GM23338 (cell line): ENCODE measurements around the gene PCMT1. TPM values are rescaled to one million over a fixed set of nuclear protein-coding genes. Genes with fewer than 3 reads are reported as not detected.
"Not testable (repeated sequence)": the region's sequence is repeated elsewhere in the genome, so short reads cannot be mapped to it uniquely, and the experiment has no call there.

Source experiments
- ATAC-seq: fragments of 200-7000 bp; cut with Tn5 transposase; 3 replicates; pipeline ENCODE4 v1.9.1; 2020
- DNase-seq: peaks from one replicate; pipeline ENCODE4 v3.0.0-alpha.2; 2015; ENCODE audit warnings: low spot score
- H2AFZ ChIP-seq: fragments of 200-600 bp; sonication (generic); 2 replicates; pipeline ENCODE4 v1.8.0; 2016; ENCODE audit warnings: antibody characterized with exemption, mild to moderate bottlenecking, moderate library complexity
- H3F3A ChIP-seq: fragments of 200-600 bp; sonication (generic); replicated peaks from 2 replicates; pipeline ENCODE4 v1.8.0; 2017; ENCODE audit warnings: antibody characterized with exemption, mixed run types, low read depth
- H3K27ac ChIP-seq: fragments of 200-600 bp; sonication (generic); 2 replicates; pipeline ENCODE4 v1.6.1; 2016; ENCODE audit warnings: low read depth
- H3K27me3 ChIP-seq: fragments of 200-600 bp; sonication (generic); 2 replicates; pipeline ENCODE4 v1.8.0; 2016; ENCODE audit warnings: mild to moderate bottlenecking, mixed run types, moderate library complexity; ENCODE audit not compliant: insufficient read depth
- H3K36me3 ChIP-seq: fragments of 200-600 bp; sonication (generic); 2 replicates; pipeline ENCODE4 v1.8.0; 2016; ENCODE audit warnings: mild to moderate bottlenecking; ENCODE audit not compliant: insufficient read depth
- H3K4me1 ChIP-seq: fragments of 200-600 bp; sonication (generic); 2 replicates; pipeline ENCODE4 v1.8.0; 2016; ENCODE audit warnings: mild to moderate bottlenecking, moderate library complexity; ENCODE audit not compliant: insufficient read depth
- H3K4me2 ChIP-seq: fragments of 200-600 bp; sonication (generic); 2 replicates; pipeline ENCODE4 v1.7.1; 2017; ENCODE audit warnings: mixed run types
- H3K4me3 ChIP-seq: fragments of 200-600 bp; sonication (generic); 2 replicates; pipeline ENCODE4 v1.6.1; 2016; ENCODE audit warnings: mixed run types
- H3K79me2 ChIP-seq: fragments of 200-600 bp; sonication (generic); replicated peaks from 2 replicates; pipeline ENCODE4 v1.8.0; 2017; ENCODE audit warnings: mild to moderate bottlenecking; ENCODE audit not compliant: insufficient read depth
- H3K9me2 ChIP-seq: fragments of 200-600 bp; sonication (generic); 2 replicates; pipeline ENCODE4 v1.8.0; 2017; ENCODE audit not compliant: insufficient read depth
- H4K20me1 ChIP-seq: fragments of 200-600 bp; sonication (generic); replicated peaks from 2 replicates; pipeline ENCODE4 v1.8.0; 2017; ENCODE audit warnings: mild to moderate bottlenecking; ENCODE audit not compliant: insufficient read depth
- H3K27ac Mint-ChIP-seq: 2 replicates; pipeline ENCODE4 v1.8.0; 2020; ENCODE audit warnings: inconsistent platforms, mild to moderate bottlenecking, moderate library complexity, mixed read lengths
- H3K27me3 Mint-ChIP-seq: 3 replicates; pipeline ENCODE4 v1.8.0; 2022; ENCODE audit warnings: low read depth, mild to moderate bottlenecking, moderate library complexity, mixed read lengths, inconsistent platforms; ENCODE audit not compliant: insufficient read depth, poor library complexity
- H3K36me3 Mint-ChIP-seq: 3 replicates; pipeline ENCODE4 v1.8.0; 2021; ENCODE audit warnings: low read depth, mild to moderate bottlenecking, inconsistent platforms, moderate library complexity, mixed read lengths
- H3K4me1 Mint-ChIP-seq: 3 replicates; pipeline ENCODE4 v1.8.0; 2020; ENCODE audit warnings: mild to moderate bottlenecking, inconsistent platforms, mixed read lengths
- H3K4me3 Mint-ChIP-seq: 3 replicates; pipeline ENCODE4 v1.8.0; 2021; ENCODE audit warnings: moderate library complexity, mild to moderate bottlenecking, inconsistent platforms, mixed read lengths
- H3K9me3 Mint-ChIP-seq: 3 replicates; pipeline ENCODE4 v1.8.0; 2020; ENCODE audit warnings: moderate library complexity, mild to moderate bottlenecking, inconsistent platforms, mixed read lengths
- EZH2 ChIP-seq: fragments of 200-600 bp; sonication (generic); IDR thresholded peaks from one replicate; pipeline ENCODE4 v1.8.0; 2017; ENCODE audit warnings: antibody characterized with exemption, mild to moderate bottlenecking, low read depth; ENCODE audit not compliant: unreplicated experiment
- EZH2phosphoT487 ChIP-seq: fragments of 200-600 bp; sonication (generic); IDR thresholded peaks from one replicate; pipeline ENCODE4 v1.8.1; 2018; ENCODE audit warnings: antibody characterized with exemption; ENCODE audit not compliant: unreplicated experiment
- JUNB ChIP-seq: IDR thresholded peaks from one replicate; pipeline ENCODE4 v1.6.1; 2016; ENCODE audit warnings: antibody characterized with exemption; ENCODE audit not compliant: unreplicated experiment
- STAT1 ChIP-seq: IDR thresholded peaks from one replicate; pipeline ENCODE4 v1.6.1; 2016; ENCODE audit warnings: antibody characterized with exemption; ENCODE audit not compliant: unreplicated experiment
- ZNF114 ChIP-seq: fragments of 250-450 bp; sonication (Bioruptor Pico); IDR thresholded peaks from 2 replicates; pipeline ENCODE4 v1.5.0; 2020; ENCODE audit warnings: mild to moderate bottlenecking, moderate library complexity
- ZNF331 ChIP-seq: fragments of 250-450 bp; sonication (Bioruptor Pico); IDR thresholded peaks from 2 replicates; pipeline ENCODE4 v1.5.0; 2020; ENCODE audit warnings: low read depth, mild to moderate bottlenecking, moderate library complexity
- polyA plus RNA-seq: library from polyadenylated mRNA; unstranded; fragments of >200 nt; fragmentation: Nextera tagmentation; extraction: Ambion mirVana; gene quantifications from 2 replicates; pipeline ENCODE4 v1.2.1, GENCODE V29; 2016
- total RNA-seq: library from RNA; depleted of rRNA; stranded (reverse); fragments of >200 nt; shearing (Covaris generic); gene quantifications from 2 replicates; pipeline ENCODE4 v1.2.3, GENCODE V29; 2014
- TF ChIP-seq, protein P1 (sequence below): IDR thresholded peaks from one replicate; pipeline ENCODE4 v1.6.1; 2018; ENCODE audit warnings: antibody characterized with exemption; ENCODE audit not compliant: unreplicated experiment
- TF ChIP-seq, protein P2 (sequence below): IDR thresholded peaks from 2 replicates; pipeline ENCODE4 v1.6.1; 2016; ENCODE audit warnings: antibody characterized with exemption
- TF ChIP-seq, protein P3 (sequence below): fragments of 250-450 bp; sonication (Bioruptor Pico); IDR thresholded peaks from 2 replicates; pipeline ENCODE4 v1.5.0; 2020; ENCODE audit warnings: mild to moderate bottlenecking, moderate library complexity

Gene PCMT1
- total and polyA plus RNA-seq, 2 experiments from 2014 or later: 87.6 to 168 TPM

DNA sequence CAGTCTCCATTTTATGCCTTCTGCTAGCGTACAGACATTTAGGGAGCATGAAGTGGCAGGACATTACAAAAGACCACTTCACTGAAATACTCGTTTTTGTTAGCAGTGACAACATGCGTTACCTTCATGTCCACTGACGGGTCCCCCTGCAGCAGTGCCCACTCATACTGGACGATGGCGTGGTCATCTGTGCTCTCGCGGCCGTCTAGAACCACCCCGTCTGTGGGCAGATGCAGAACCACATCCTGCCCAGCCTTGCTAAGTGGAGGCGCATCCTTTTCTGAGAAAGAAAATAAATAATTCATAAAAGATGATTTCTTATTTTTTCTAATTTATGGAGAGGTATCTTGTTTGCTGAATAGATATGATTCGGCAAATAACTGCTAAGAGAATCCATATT is 103.3 kb downstream of the PCMT1 start (continued):
- no peak for TF ChIP-seq EZH2phosphoT487
- TF ChIP-seq ZNF331 (CRISPR knock-in tag): no peak
- no peak for TF ChIP-seq EZH2
- TF ChIP-seq, protein P1, sequence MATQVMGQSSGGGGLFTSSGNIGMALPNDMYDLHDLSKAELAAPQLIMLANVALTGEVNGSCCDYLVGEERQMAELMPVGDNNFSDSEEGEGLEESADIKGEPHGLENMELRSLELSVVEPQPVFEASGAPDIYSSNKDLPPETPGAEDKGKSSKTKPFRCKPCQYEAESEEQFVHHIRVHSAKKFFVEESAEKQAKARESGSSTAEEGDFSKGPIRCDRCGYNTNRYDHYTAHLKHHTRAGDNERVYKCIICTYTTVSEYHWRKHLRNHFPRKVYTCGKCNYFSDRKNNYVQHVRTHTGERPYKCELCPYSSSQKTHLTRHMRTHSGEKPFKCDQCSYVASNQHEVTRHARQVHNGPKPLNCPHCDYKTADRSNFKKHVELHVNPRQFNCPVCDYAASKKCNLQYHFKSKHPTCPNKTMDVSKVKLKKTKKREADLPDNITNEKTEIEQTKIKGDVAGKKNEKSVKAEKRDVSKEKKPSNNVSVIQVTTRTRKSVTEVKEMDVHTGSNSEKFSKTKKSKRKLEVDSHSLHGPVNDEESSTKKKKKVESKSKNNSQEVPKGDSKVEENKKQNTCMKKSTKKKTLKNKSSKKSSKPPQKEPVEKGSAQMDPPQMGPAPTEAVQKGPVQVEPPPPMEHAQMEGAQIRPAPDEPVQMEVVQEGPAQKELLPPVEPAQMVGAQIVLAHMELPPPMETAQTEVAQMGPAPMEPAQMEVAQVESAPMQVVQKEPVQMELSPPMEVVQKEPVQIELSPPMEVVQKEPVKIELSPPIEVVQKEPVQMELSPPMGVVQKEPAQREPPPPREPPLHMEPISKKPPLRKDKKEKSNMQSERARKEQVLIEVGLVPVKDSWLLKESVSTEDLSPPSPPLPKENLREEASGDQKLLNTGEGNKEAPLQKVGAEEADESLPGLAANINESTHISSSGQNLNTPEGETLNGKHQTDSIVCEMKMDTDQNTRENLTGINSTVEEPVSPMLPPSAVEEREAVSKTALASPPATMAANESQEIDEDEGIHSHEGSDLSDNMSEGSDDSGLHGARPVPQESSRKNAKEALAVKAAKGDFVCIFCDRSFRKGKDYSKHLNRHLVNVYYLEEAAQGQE: no peak
- TF ChIP-seq, protein P2, sequence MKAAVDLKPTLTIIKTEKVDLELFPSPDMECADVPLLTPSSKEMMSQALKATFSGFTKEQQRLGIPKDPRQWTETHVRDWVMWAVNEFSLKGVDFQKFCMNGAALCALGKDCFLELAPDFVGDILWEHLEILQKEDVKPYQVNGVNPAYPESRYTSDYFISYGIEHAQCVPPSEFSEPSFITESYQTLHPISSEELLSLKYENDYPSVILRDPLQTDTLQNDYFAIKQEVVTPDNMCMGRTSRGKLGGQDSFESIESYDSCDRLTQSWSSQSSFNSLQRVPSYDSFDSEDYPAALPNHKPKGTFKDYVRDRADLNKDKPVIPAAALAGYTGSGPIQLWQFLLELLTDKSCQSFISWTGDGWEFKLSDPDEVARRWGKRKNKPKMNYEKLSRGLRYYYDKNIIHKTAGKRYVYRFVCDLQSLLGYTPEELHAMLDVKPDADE: no peak

DNA sequence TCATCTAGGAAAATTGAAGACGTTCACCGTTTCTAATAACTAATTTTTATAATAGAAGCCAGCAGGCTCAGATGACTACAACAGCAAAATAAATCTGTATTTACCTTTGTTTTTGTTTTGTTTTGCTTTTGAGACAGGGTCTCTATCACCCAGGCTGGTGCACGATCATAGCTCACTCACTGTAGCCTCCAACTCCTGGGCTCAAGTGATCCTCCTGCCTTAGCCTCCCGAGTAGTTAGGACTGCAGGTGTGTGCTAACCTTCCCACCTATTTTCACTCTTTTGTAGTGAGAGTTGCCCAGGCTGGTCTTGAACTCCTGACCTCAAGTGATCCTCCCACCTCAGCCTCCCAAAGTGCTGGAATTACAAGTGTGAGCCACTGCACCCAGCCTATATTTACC is 104.5 kb downstream of the PCMT1 start:
- H3K27ac ChIP-seq, H3K36me3 Mint-ChIP-seq, H3K79me2 ChIP-seq, H3K27me3 ChIP-seq, H3K4me3 Mint-ChIP-seq, DNase-seq, H3F3A ChIP-seq, ATAC-seq, H3K27ac Mint-ChIP-seq, H3K27me3 Mint-ChIP-seq, H3K36me3 ChIP-seq, H3K4me3 ChIP-seq, H2AFZ ChIP-seq, H4K20me1 ChIP-seq, H3K4me2 ChIP-seq, H3K9me3 Mint-ChIP-seq, H3K9me2 ChIP-seq: not testable (repeated sequence)
- peaks cover 20% of the 10 kb centered on the region for H3K4me1 ChIP-seq
- peaks cover 31% of the 10 kb centered on the region for H3K4me1 Mint-ChIP-seq

DNA sequence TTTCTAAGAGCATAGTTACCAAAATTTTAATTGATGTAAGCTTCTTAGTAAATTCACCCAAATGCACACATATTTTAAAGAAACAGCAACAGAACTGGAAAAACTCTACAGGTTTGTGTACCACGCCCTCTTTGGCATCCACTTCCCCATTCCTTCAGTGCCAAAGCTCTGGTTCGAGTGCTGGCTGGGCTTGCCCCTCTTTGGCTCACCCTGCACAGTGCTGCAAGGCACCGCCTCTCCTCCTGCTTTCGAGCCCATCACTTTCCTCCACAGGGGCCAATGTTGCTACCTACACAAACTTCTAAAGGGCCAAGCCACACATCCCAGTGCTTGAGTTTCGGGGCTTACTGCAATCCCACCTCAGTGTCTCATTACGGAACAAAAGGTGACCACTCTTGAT is 105.0 kb downstream of the PCMT1 start:
- Histone ChIP-seq H2AFZ (no peak overlapping the region), H3K4me1 (peaks cover 21% of the 10 kb centered on the region)
- no peaks in the 10 kb centered on the region for H3K9me3 Mint-ChIP-seq
- no peak for TF ChIP-seq EZH2phosphoT487
- TF ChIP-seq, protein P3, sequence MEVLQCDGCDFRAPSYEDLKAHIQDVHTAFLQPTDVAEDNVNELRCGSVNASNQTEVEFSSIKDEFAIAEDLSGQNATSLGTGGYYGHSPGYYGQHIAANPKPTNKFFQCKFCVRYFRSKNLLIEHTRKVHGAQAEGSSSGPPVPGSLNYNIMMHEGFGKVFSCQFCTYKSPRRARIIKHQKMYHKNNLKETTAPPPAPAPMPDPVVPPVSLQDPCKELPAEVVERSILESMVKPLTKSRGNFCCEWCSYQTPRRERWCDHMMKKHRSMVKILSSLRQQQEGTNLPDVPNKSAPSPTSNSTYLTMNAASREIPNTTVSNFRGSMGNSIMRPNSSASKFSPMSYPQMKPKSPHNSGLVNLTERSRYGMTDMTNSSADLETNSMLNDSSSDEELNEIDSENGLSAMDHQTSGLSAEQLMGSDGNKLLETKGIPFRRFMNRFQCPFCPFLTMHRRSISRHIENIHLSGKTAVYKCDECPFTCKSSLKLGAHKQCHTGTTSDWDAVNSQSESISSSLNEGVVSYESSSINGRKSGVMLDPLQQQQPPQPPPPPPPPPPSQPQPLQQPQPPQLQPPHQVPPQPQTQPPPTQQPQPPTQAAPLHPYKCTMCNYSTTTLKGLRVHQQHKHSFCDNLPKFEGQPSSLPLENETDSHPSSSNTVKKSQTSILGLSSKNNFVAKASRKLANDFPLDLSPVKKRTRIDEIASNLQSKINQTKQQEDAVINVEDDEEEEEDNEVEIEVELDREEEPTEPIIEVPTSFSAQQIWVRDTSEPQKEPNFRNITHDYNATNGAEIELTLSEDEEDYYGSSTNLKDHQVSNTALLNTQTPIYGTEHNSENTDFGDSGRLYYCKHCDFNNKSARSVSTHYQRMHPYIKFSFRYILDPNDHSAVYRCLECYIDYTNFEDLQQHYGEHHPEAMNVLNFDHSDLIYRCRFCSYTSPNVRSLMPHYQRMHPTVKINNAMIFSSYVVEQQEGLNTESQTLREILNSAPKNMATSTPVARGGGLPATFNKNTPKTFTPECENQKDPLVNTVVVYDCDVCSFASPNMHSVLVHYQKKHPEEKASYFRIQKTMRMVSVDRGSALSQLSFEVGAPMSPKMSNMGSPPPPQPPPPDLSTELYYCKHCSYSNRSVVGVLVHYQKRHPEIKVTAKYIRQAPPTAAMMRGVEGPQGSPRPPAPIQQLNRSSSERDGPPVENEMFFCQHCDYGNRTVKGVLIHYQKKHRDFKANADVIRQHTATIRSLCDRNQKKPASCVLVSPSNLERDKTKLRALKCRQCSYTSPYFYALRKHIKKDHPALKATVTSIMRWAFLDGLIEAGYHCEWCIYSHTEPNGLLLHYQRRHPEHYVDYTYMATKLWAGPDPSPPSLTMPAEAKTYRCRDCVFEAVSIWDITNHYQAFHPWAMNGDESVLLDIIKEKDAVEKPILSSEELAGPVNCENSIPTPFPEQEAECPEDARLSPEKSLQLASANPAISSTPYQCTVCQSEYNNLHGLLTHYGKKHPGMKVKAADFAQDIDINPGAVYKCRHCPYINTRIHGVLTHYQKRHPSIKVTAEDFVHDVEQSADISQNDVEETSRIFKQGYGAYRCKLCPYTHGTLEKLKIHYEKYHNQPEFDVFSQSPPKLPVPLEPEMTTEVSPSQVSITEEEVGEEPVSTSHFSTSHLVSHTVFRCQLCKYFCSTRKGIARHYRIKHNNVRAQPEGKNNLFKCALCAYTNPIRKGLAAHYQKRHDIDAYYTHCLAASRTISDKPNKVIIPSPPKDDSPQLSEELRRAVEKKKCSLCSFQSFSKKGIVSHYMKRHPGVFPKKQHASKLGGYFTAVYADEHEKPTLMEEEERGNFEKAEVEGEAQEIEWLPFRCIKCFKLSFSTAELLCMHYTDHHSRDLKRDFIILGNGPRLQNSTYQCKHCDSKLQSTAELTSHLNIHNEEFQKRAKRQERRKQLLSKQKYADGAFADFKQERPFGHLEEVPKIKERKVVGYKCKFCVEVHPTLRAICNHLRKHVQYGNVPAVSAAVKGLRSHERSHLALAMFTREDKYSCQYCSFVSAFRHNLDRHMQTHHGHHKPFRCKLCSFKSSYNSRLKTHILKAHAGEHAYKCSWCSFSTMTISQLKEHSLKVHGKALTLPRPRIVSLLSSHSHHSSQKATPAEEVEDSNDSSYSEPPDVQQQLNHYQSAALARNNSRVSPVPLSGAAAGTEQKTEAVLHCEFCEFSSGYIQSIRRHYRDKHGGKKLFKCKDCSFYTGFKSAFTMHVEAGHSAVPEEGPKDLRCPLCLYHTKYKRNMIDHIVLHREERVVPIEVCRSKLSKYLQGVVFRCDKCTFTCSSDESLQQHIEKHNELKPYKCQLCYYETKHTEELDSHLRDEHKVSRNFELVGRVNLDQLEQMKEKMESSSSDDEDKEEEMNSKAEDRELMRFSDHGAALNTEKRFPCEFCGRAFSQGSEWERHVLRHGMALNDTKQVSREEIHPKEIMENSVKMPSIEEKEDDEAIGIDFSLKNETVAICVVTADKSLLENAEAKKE (CRISPR knock-in tag): no peak
- TF ChIP-seq JUNB: no peak
- no peak for TF ChIP-seq EZH2
- no peak for TF ChIP-seq ZNF114 (CRISPR knock-in tag)
- no peak for TF ChIP-seq STAT1

More for the DNA sequence above, 105.0 kb downstream of the PCMT1 start:
- Histone ChIP-seq H3K27ac (no peak overlapping the region), H4K20me1 (peaks cover 6% of the 10 kb centered on the region; the same call in 1 of the 2 replicates), H3K79me2 (peaks cover 10% of the 10 kb centered on the region; the same call in 1 of the 2 replicates), H3K9me2 (no peaks in the 10 kb centered on the region), H3K27me3 (no peaks in the 10 kb centered on the region), H3K4me3 (no peak overlapping the region), H3F3A (no peaks in the 10 kb centered on the region), H3K4me2 (peak overlapping the region; percentile 35; the same call in 1 of the 2 replicates), H3K36me3 (no peaks in the 10 kb centered on the region)
- peak; percentile 81 for ATAC-seq
- no peaks in the 10 kb centered on the region for H3K36me3 Mint-ChIP-seq
- DNase-seq: no peak
- no peaks in the 10 kb centered on the region for H3K27me3 Mint-ChIP-seq
- no peak overlapping the region for H3K4me3 Mint-ChIP-seq
- peak overlapping the region; percentile 75 for H3K27ac Mint-ChIP-seq
- peaks cover 31% of the 10 kb centered on the region for H3K4me1 Mint-ChIP-seq
